Erythroblast (primary cell): Measurements from ENCODE around the gene KRT79.
A peak's percentile ranks its signal among the peaks of the same experiment; 100 is the strongest.

ENCODE experiments used
- GATA1 ChIP-seq: IDR thresholded peaks from 2 replicates; pipeline ENCODE4 v1.6.1; 2011; ENCODE audit warnings: low read depth, mild to moderate bottlenecking, control low read depth, low read length, moderate library complexity
- POLR2A ChIP-seq: IDR thresholded peaks from 2 replicates; pipeline ENCODE4 v1.6.1; 2011; ENCODE audit warnings: mild to moderate bottlenecking, low read length

DNA sequence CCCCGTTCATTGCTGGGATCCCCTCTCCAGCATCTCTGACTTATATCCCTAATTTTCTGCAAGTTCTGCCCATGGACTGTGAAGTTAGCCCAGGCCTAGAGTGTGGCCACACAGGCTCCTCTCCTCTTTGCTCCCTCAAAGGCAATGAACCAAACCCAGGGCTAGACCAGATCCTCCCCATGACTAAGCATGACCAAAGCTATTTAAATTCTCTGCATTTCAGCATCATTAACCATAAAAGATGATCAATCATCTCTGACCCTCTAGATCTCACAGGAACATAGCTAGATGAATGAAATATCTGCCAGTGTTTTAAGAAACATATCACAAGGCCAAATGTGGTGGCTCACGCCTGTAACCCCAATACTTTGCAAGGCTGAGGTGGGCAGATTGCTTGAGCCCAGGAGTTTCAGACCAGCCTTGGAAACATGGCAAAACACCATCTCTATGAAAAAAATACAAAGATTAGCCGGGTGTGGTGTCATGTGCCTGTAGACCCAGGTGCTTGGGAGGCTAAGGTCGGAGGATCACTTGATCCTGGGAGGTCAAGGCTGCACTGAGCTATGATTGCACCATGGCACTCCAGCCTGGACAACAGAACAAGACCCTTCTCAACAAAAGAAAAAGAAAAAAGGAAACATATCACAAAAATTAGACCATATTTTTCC is 36.0 kb downstream of the KRT79 start:
- peak; percentile 11 for TF ChIP-seq POLR2A
- no peak for TF ChIP-seq GATA1
